ENCODE measurements around the gene CENPX.

DNA sequence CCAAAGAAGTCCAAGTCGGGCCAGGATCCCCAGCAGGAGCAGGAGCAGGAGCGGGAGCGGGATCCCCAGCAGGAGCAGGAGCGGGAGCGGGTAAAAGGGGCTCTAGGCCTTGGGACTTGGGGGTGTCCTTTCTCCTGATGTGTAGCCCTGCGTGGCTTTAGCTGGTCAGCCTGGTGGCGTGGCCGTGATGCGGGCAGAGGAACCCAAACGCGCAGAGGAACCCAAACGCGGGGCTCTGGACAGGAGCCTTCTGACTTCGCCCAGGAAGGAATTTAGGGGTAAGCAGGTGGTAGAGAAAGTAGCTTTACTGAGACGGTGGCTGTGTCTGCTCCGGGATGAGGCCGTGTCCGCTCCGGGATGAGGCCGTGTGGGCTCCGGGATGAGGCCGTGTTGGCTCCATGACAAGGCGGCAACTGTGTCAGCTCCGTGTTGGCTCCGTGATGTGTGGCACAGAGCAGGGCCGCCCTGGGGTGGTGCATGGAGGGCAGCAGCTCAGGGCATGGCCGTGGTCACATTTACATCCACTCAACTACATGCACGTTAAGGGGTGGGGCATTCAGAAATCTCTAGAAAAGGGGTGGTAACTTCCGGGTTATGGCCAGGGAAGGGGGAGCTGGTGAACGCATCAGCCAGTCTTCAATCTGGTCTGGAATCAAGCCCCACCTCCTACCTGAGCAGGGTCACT is 25.8 kb downstream of the CENPX start:
- TF ChIP-seq, protein P1, sequence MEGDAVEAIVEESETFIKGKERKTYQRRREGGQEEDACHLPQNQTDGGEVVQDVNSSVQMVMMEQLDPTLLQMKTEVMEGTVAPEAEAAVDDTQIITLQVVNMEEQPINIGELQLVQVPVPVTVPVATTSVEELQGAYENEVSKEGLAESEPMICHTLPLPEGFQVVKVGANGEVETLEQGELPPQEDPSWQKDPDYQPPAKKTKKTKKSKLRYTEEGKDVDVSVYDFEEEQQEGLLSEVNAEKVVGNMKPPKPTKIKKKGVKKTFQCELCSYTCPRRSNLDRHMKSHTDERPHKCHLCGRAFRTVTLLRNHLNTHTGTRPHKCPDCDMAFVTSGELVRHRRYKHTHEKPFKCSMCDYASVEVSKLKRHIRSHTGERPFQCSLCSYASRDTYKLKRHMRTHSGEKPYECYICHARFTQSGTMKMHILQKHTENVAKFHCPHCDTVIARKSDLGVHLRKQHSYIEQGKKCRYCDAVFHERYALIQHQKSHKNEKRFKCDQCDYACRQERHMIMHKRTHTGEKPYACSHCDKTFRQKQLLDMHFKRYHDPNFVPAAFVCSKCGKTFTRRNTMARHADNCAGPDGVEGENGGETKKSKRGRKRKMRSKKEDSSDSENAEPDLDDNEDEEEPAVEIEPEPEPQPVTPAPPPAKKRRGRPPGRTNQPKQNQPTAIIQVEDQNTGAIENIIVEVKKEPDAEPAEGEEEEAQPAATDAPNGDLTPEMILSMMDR (IDR thresholded peaks at IDR 0.05), result no peak
- no peak for TF ChIP-seq POLR2A (IDR thresholded peaks at IDR 0.05)

All from esophagus squamous epithelium (tissue), 4 donors.